Lower leg skin (tissue), 3 donors: Measurements from ENCODE around the gene S100A4.

Source experiments
- CTCF ChIP-seq, 3 donors: fragments of 450-650 bp; IDR thresholded peaks; one replicate each; pipeline ENCODE4 v1.5.1; 2016; ENCODE audit warnings: antibody characterized with exemption in 3 of 3, mild to moderate bottlenecking in 3 of 3, moderate library complexity in 2 of 3
- POLR2A ChIP-seq, 2 donors: fragments of 450-650 bp; IDR thresholded peaks; one replicate each; pipeline ENCODE4 v1.6.1; 2016 to 2017; ENCODE audit warnings: antibody characterized with exemption in 2 of 2, mild to moderate bottlenecking in 1 of 2, moderate library complexity in 1 of 2

GRCh38 chr1:153494976-153495535 is 50.5 kb downstream of the S100A4 start:
- peak in 1 of 3 donors; percentile 85 for TF ChIP-seq CTCF (IDR thresholded peaks at IDR 0.05)
- no peak for TF ChIP-seq POLR2A (IDR thresholded peaks at IDR 0.05)
